ENCODE data around the gene PPP3CA. TPM values are rescaled to one million over a fixed set of nuclear protein-coding genes. Genes with fewer than 3 reads are reported as not detected.

Gene PPP3CA
- total RNA-seq, 1 donor from 2014 or later, result 78.8 TPM

DNA sequence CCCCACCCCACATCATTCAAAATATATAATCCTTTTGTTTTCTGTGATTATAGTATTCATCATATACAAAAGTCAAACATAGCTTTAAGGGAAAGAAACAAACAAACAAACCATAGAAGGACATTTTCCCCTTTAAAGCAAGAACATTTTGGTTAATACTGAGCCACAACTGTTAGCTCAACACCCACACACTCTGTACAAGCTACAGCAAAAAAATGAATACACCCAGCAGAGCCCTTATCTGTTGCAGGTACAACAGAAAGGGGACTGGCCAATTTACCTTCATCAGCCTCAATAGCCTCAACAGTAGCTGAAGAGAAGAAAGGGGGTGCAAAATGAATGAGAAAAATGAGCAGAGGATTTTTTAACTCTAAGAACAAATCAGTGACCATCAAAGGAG is 318.4 kb downstream of the PPP3CA start:
- H3K27ac Mint-ChIP-seq, result no peak overlapping the region

GRCh38 chr4:101027721-101028120 is 319.6 kb downstream of the PPP3CA start:
- CTCF ChIA-PET, result no interaction called here
- TF ChIP-seq CTCF (IDR thresholded peaks at IDR 0.05), result no peak
- Mint-ChIP-seq H3K27me3 (no peaks in the 10 kb centered on the region), H3K4me3 (no peak overlapping the region), H3K36me3 (ENCODE audit: low read depth) (peaks cover 72% of the 10 kb centered on the region), H3K4me1 (no peaks in the 10 kb centered on the region), H3K9me3 (no peaks in the 10 kb centered on the region), H3K27ac (no peak overlapping the region)
- no peak for DNase-seq
- POLR2A ChIA-PET, result no interaction called here
- intact Hi-C loops (cut with micrococcal nuclease), result loop anchor here (10.0 kb wide), 1 partner anchor 933 kb away; no protein-coding TSS in a partner anchor
- no peak for ATAC-seq (ENCODE audit: low read depth)

More for the DNA sequence above, 318.4 kb downstream of the PPP3CA start:
- POLR2A ChIA-PET, result interaction anchor here (0.6 kb wide), 1 partner anchor 16 kb away, joined by 3 read pairs; no protein-coding TSS in a partner anchor
- ATAC-seq (ENCODE audit: low read depth) (no peak), DNase-seq (no peak)
- CTCF ChIA-PET, result no interaction called here
- no peaks in the 10 kb centered on the region for H3K4me1 Mint-ChIP-seq
- H3K27me3 Mint-ChIP-seq, result no peaks in the 10 kb centered on the region
- H3K4me3 Mint-ChIP-seq, result no peak overlapping the region
- no peaks in the 10 kb centered on the region for H3K9me3 Mint-ChIP-seq
- peaks cover 72% of the 10 kb centered on the region for H3K36me3 Mint-ChIP-seq (ENCODE audit: low read depth)
- intact Hi-C loops (cut with micrococcal nuclease), result loop anchor here (10.0 kb wide), 1 partner anchor 934 kb away; no protein-coding TSS in a partner anchor
- TF ChIP-seq CTCF (IDR thresholded peaks at IDR 0.05), result no peak

DNA sequence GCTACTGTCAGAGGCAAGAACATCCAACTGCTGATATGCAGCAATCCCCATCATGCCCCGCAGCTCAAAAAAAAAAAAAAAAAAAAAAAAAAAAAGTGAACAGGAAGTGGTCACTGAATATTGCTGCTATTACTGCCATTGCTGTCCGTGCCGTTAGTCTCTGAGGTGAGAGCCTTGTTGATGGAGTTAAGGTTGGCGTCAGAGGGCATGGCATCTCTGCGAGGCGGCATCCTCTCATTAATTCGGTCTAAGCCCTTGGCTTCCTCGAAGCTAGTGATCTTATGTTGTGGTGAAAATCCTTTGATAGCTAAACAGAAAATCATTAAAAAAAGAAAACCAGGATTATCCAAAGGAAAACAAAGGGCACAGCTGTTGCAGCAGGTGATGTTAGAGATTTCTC is 321.6 kb downstream of the PPP3CA start:
- ChIA-PET POLR2A (no interaction called here), CTCF (no interaction called here)
- H3K27me3 Mint-ChIP-seq, result no peaks in the 10 kb centered on the region
- no peaks in the 10 kb centered on the region for H3K9me3 Mint-ChIP-seq
- H3K36me3 Mint-ChIP-seq (ENCODE audit: low read depth), result peaks cover 62% of the 10 kb centered on the region
- no peak overlapping the region for H3K27ac Mint-ChIP-seq
- ATAC-seq (ENCODE audit: low read depth), result no peak
- no peak overlapping the region for H3K4me3 Mint-ChIP-seq
- TF ChIP-seq CTCF (IDR thresholded peaks at IDR 0.05), result no peak
- intact Hi-C loops (cut with micrococcal nuclease), result loop anchor here (10.0 kb wide), 1 partner anchor 931 kb away; no protein-coding TSS in a partner anchor
- no peak for DNase-seq
- peaks cover 7% of the 10 kb centered on the region for H3K4me1 Mint-ChIP-seq

GRCh38 chr4:101022151-101023024 is 324.9 kb downstream of the PPP3CA start:
- no peak for DNase-seq
- CTCF ChIA-PET, result no interaction called here
- no peaks in the 10 kb centered on the region for H3K27me3 Mint-ChIP-seq
- ATAC-seq (ENCODE audit: low read depth), result no peak
- H3K36me3 Mint-ChIP-seq (ENCODE audit: low read depth), result peaks cover 42% of the 10 kb centered on the region
- peaks cover 30% of the 10 kb centered on the region for H3K4me1 Mint-ChIP-seq
- no peak overlapping the region for H3K4me3 Mint-ChIP-seq
- POLR2A ChIA-PET, result no interaction called here
- no peak overlapping the region for H3K27ac Mint-ChIP-seq
- no peak for TF ChIP-seq CTCF (IDR thresholded peaks at IDR 0.05)
- H3K9me3 Mint-ChIP-seq, result no peaks in the 10 kb centered on the region
- intact Hi-C loops (cut with micrococcal nuclease), result loop anchor here (10.0 kb wide), 1 partner anchor 928 kb away; no protein-coding TSS in a partner anchor

GRCh38 chr4:101020956-101021355 is 326.4 kb downstream of the PPP3CA start:
- Mint-ChIP-seq H3K27me3 (no peaks in the 10 kb centered on the region), H3K4me1 (peaks cover 36% of the 10 kb centered on the region), H3K4me3 (no peak overlapping the region), H3K27ac (peak overlapping the region; percentile 18), H3K36me3 (ENCODE audit: low read depth) (peaks cover 29% of the 10 kb centered on the region), H3K9me3 (no peaks in the 10 kb centered on the region)
- TF ChIP-seq CTCF (IDR thresholded peaks at IDR 0.05), result no peak
- ChIA-PET POLR2A (interaction anchor here (1.2 kb wide), 1 partner anchor 22 kb away, joined by 3 read pairs; no protein-coding TSS in a partner anchor), CTCF (interaction anchor here (1.0 kb wide), 1 partner anchor 928 kb away, joined by 4 read pairs; no protein-coding TSS in a partner anchor)
- ATAC-seq (ENCODE audit: low read depth), result peak; percentile 72
- intact Hi-C loops (cut with micrococcal nuclease), result loop anchor here (10.0 kb wide), 1 partner anchor 926 kb away; no protein-coding TSS in a partner anchor
- no peak for DNase-seq
